ENCODE data around the gene CAPN1. TPM values are rescaled to one million over a fixed set of nuclear protein-coding genes. Genes with fewer than 3 reads are reported as not detected.
"Not testable (repeated sequence)": the region's sequence is repeated elsewhere in the genome, so short reads cannot be mapped to it uniquely, and the experiment has no call there.

CAPN1 gene
- total and polyA plus RNA-seq, 2 donors (not counting 1 experiment from before 2014, with no cell fraction given), result 70.3 to 94.5 TPM

- no peaks in the 10 kb centered on the region for H3K9me3 ChIP-seq (ENCODE audit: control insufficient read depth, insufficient read depth, low read depth, low read length)
- no peak overlapping the region for H3K4me2 ChIP-seq (ENCODE audit: extremely low read depth, insufficient read depth, low read length)
- H3K4me3 ChIP-seq (replicated peaks in 1 of 4; ENCODE audit: control extremely low read depth in 1 of 4, insufficient read depth in 1 of 4, low read depth in 3 of 4, low read length in 4 of 4), result no peak overlapping the region
- no peaks in the 10 kb centered on the region for H3K36me3 ChIP-seq (ENCODE audit: control insufficient read depth, insufficient read depth, low read length)
- no peaks in the 10 kb centered on the region for H4K20me1 ChIP-seq (ENCODE audit: control insufficient read depth, extremely low read depth, insufficient read depth, low read length)
- H3K79me2 ChIP-seq (ENCODE audit: control insufficient read depth, insufficient read depth, low read length), result no peaks in the 10 kb centered on the region
- H2AFZ ChIP-seq (ENCODE audit: low read length), result no peak overlapping the region
- H3K9ac ChIP-seq (ENCODE audit: insufficient read depth, low read length), result no peak overlapping the region
- no peaks in the 10 kb centered on the region for H3K27me3 ChIP-seq (ENCODE audit: control insufficient read depth, insufficient read depth, low read length)
- TF ChIP-seq EZH2 (IDR thresholded peaks at IDR 0.05; ENCODE audit: low read length, missing control alignments) (no peak), CTCF (conservative IDR thresholded peaks at IDR 0.05 in 1 of 2, IDR thresholded peaks at IDR 0.05 in 1 of 2; ENCODE audit: low read depth in 1 of 2, low read length in 2 of 2) (no peak)
- H3K27ac ChIP-seq (ENCODE audit: insufficient read depth, low read length), result no peak overlapping the region
- H3K4me1 ChIP-seq (ENCODE audit: control insufficient read depth, extremely low read depth, insufficient read depth, low read length), result no peaks in the 10 kb centered on the region
- no peak for DNase-seq (ENCODE audit: low read depth in 2 of 2)
These were observed 64.8 kb downstream of the CAPN1 start for GRCh38 chr11:65246506-65246905.

GRCh38 chr11:65248184-65248710 lies 66.5 kb downstream of the CAPN1 start:
- not testable (repeated sequence) for H3K4me2 ChIP-seq (ENCODE audit: extremely low read depth, insufficient read depth, low read length); DNase-seq (ENCODE audit: low read depth in 2 of 2); H2AFZ ChIP-seq (ENCODE audit: low read length); H4K20me1 ChIP-seq (ENCODE audit: control insufficient read depth, extremely low read depth, insufficient read depth, low read length); H3K9ac ChIP-seq (ENCODE audit: insufficient read depth, low read length); H3K4me1 ChIP-seq (ENCODE audit: control insufficient read depth, extremely low read depth, insufficient read depth, low read length); H3K9me3 ChIP-seq (ENCODE audit: control insufficient read depth, insufficient read depth, low read depth, low read length); H3K4me3 ChIP-seq (replicated peaks in 1 of 4; ENCODE audit: control extremely low read depth in 1 of 4, insufficient read depth in 1 of 4, low read depth in 3 of 4, low read length in 4 of 4); H3K36me3 ChIP-seq (ENCODE audit: control insufficient read depth, insufficient read depth, low read length); H3K27me3 ChIP-seq (ENCODE audit: control insufficient read depth, insufficient read depth, low read length); H3K79me2 ChIP-seq (ENCODE audit: control insufficient read depth, insufficient read depth, low read length); H3K27ac ChIP-seq (ENCODE audit: insufficient read depth, low read length)

GRCh38 chr11:65251476-65251875 lies 69.7 kb downstream of the CAPN1 start:
- H3K9me3 ChIP-seq (ENCODE audit: control insufficient read depth, insufficient read depth, low read depth, low read length), result no peaks in the 10 kb centered on the region
- no peaks in the 10 kb centered on the region for H4K20me1 ChIP-seq (ENCODE audit: control insufficient read depth, extremely low read depth, insufficient read depth, low read length)
- H3K4me2 ChIP-seq (ENCODE audit: extremely low read depth, insufficient read depth, low read length), result no peak overlapping the region
- peak in 1 of 2 donors; percentile 13 for DNase-seq (ENCODE audit: low read depth in 2 of 2)
- no peak overlapping the region for H2AFZ ChIP-seq (ENCODE audit: low read length)
- no peaks in the 10 kb centered on the region for H3K36me3 ChIP-seq (ENCODE audit: control insufficient read depth, insufficient read depth, low read length)
- no peaks in the 10 kb centered on the region for H3K4me1 ChIP-seq (ENCODE audit: control insufficient read depth, extremely low read depth, insufficient read depth, low read length)
- no peaks in the 10 kb centered on the region for H3K79me2 ChIP-seq (ENCODE audit: control insufficient read depth, insufficient read depth, low read length)
- no peaks in the 10 kb centered on the region for H3K27me3 ChIP-seq (ENCODE audit: control insufficient read depth, insufficient read depth, low read length)
- TF ChIP-seq CTCF (conservative IDR thresholded peaks at IDR 0.05 in 1 of 2, IDR thresholded peaks at IDR 0.05 in 1 of 2; ENCODE audit: low read depth in 1 of 2, low read length in 2 of 2), result no peak
- no peak for TF ChIP-seq EZH2 (IDR thresholded peaks at IDR 0.05; ENCODE audit: low read length, missing control alignments)
- no peak overlapping the region for H3K4me3 ChIP-seq (replicated peaks in 1 of 4; ENCODE audit: control extremely low read depth in 1 of 4, insufficient read depth in 1 of 4, low read depth in 3 of 4, low read length in 4 of 4)
- H3K27ac ChIP-seq (ENCODE audit: insufficient read depth, low read length), result no peak overlapping the region
- no peak overlapping the region for H3K9ac ChIP-seq (ENCODE audit: insufficient read depth, low read length)
